NCI-H1048 (cell line): ENCODE data around the gene KIF18B.

Source experiments
- DNase-seq: peaks from one replicate; lab custom pipeline; 2025; lab: John Stamatoyannopoulos, UW

KIF18B gene

DNA sequence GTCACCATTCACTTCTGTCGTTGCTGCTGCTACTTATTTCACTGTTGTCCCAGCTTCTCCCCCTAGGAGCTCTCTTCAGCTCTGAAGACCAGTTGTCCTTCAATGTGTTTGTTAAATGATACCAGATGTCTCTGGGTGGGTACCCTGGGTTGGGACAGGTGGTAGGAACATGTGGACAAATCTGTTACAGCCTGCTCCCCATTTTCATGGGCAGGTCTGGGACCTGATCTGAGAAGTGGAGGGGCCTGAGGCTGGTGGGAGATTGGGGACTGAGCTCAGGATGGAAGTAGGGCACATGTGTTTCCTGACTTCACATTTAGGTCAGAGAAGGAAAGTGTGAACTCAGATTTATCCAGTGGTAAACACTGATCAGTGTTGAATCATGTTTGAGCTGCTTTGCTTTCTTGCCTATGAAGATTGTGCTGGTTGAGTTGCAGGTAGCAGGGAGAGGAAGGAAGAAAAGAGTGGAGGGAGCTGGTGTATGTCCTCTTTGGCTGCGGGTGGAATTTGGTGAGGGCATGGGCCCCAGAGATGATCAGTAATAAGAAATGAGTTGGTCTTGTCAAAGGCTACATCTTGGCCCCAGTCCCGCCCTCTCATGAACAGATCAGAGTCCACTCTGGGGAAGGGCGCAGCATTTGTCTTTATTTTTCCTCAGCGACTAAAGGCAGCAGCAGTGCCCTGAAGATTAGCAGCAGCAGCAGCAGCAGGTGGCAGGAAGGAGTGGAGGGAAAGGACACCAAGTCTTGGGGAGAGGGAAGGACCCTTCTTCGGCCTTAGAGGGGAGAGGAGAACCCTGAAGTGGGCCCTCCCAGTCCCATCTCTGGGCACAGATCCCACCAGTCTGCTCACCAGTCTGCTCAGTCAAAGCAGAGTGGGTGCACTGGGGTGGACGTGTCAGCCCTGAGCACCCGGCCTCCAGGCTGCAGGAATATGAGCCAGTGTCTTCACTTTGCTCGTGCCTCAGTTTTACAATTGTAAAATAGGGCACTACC lies 42.3 kb downstream of the KIF18B start:
- DNase-seq = no peak

DNA sequence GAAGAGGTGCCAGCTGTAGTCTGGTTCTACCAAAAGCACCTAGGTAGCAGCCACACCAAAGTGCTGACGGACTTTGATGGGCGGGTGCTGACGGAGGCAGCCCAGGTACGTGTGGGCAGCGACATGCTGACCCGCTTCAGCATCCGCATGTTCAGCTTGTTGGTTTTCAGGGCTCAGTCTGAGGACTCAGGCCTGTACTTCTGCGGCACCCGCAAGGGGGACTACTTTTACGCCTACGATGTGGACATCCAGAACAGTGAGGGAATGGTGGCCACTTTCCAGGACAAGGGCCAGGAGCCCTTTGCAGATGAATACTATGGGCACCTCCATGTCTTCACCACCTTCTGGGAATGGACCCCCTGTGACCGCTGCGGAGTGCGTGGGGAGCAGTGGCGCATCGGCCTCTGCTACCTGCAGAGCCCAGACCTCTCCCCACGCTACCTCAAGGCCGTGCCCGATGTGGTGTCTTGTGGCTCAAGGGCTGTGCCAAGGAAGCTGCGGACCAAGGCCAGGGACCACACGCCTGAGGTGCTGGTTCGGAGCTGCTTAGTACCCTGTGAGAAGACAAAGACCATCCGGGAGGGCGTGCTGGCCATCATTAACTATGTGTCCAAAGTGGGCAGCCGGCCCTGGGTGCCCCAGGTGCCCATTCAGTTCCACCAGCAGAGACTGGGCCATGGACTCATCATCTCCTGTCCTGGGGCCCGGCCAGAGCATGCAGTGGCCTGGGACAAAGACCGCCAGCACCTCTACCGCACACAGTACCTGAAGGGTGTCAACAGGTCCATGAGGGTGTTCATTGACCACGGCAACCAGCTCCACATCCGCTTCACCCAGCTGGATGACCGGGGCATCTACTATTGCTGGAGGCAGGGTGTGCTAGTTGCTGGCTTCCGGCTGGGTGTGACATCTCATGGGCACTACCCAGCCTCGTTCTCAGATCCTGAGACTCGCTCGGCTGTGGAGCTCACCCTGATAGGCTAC lies 43.3 kb downstream of the KIF18B start:
- no peak for DNase-seq

GRCh38 chr17:44903012-44903685 lies 44.4 kb downstream of the KIF18B start:
- no peak for DNase-seq

- no peak for DNase-seq
These were observed 45.3 kb downstream of the KIF18B start for GRCh38 chr17:44902135-44902760.

GRCh38 chr17:44901411-44901921 lies 46.1 kb downstream of the KIF18B start:
- no peak for DNase-seq

GRCh38 chr17:44900894-44901293 lies 46.7 kb downstream of the KIF18B start:
- DNase-seq = no peak

GRCh38 chr17:44899074-44899782 lies 48.3 kb downstream of the KIF18B start, which contains the start of gene EFTUD2:
EFTUD2 (minus strand) TSS chr17:44899445; CDS start chr17:44894521, 4,924 bp downstream.
- peak; percentile 82 for DNase-seq

DNA sequence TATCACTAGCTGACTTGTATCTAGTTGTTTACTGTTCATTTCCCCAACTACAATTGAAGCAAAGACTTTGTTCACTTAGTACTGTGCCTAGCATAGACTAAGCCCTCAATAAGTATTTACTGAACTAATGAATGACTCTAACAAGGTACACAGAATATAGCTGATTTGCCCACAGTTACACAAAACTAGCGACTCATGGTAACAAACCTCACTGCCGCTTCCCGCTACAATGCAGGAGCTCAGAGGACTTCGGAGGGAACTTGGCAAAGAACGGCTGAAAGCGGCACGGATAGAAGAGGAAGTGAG lies 48.9 kb downstream of the KIF18B start:
- DNase-seq = no peak

GRCh38 chr17:44894642-44895041 lies 52.9 kb downstream of the KIF18B start:
- no peak for DNase-seq

DNA sequence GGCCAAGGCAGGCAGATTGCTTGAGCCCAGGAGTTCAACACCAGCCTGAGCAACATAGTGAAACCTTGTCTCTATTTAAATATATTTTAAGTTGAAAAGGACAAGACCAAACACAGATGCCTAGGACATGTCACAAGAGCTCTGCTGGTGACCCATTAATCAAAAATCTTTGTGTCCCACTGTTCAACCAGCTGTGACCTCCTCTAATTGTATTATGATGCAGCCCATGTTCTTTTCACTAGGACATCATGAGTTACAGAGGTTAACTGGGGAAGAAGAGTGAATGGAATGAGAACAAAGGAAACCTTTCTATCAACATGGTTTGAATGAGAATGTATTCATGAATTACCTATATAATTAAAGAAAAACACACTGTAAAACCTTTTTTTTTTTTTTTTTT lies 55.3 kb downstream of the KIF18B start:
- no peak for DNase-seq

DNA sequence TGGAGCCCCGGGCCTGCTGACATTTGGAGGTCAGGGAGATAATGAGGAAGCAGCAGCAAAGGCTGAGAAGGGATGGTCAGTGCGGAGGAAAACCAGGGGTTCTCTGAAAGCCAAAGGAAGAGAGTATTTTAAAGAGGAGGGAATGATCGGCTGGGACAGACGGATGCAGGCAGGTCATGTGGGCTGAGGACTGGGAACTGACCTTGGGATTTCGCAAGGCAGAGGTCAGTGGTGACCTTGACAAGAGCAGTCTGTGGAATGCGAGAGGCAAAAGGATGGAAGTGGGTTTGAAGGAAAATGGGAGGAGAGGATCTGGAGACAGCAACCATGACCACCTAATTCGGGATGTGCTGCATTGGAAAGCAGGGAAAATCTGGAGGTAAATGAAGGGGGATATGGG lies 58.6 kb downstream of the KIF18B start:
- DNase-seq = no peak

- DNase-seq = no peak
These were observed 59.3 kb downstream of the KIF18B start for GRCh38 chr17:44887971-44888954.

DNA sequence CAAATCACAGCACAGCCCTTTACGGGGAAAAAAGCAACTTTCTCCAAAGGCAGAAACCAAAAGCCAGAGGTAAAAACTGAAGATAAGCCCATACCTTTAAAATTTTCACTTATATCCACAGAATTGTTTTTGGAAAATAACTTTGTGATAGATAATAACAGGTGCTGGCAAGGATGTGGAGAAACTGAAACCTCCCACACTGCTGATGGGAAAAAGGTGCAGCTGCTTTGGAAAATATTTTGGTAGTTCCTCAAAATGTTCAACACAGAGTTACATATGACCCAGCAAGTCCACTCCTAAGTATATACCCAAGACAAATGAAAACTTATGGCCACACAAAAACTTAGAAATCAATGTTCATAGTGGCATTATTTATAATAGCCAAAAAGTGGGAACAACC lies 60.6 kb downstream of the KIF18B start:
- no peak for DNase-seq

- no peak for DNase-seq
These were observed 62.6 kb downstream of the KIF18B start for GRCh38 chr17:44884941-44885340.

DNA sequence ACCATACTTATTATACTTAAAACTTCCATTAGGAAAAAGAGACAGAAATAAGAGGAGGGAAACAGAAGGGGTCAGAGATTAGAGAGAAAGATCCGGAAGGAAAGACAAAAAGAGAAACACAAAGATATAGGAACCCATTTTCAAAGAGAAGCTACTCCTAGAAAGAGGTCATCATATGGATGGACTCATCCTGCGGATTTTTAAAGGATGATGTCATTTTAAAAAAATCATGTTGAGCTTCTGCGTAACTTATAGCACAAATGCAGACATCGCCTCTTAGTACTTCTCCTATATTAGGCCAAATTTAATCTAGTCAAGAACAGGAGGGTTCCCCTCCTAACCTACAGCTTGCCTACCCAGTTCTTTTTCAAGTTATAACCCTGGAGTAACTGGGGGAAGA lies 66.4 kb downstream of the KIF18B start:
- DNase-seq = no peak

DNA sequence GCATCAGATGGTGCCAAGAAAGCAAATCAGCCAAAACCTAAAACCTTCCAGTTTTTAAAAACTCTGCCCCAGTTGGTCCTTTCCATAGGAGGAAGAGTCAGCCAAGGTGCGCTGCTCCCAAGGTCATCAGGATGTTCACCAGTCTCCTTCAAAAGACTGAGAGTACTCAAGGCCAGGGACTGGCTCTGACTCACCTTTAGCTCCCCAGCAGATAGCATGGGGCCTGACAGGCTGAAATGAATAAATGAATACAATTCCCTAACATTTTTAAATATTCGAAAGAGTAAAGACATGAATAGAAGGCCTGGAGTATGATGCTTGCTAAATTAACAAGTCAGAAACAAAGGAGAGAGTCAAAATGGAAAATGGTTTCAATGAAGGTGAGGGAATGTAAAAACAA lies 67.5 kb downstream of the KIF18B start:
- DNase-seq = no peak

DNA sequence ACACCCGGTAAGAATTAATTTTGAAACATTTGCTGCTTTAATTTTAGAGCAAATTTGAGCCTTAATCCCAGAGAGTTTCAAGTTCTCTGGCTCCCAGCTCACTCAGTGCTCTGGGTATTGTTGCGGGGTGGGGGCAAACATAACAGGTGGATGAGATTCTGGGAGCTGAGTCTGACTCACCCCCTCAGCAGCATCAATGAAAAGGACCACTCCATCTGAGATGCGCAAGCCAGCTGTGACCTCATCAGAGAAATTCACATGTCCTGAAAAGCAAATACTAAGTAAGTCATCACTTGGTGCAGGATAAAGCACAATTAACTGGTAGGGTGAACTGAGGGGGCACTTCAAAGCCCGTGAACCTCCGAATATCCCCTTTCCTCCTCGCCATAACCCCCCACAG lies 68.2 kb downstream of the KIF18B start:
- no peak for DNase-seq

- no peak for DNase-seq
These were observed 68.8 kb downstream of the KIF18B start for GRCh38 chr17:44878627-44879221.

- no peak for DNase-seq
These were observed 70.5 kb downstream of the KIF18B start for GRCh38 chr17:44877121-44877520.
